Esophagus muscularis mucosa (tissue), 4 donors: ENCODE measurements around the gene CEBPE.

Source experiments
- CTCF ChIP-seq, 3 experiments: fragments of 200-600 bp in 2 of 3; fragments of 450-650 bp in 1 of 3; sonication (generic) in 2 of 3; IDR thresholded peaks; one replicate each; pipeline ENCODE4 v1.5.1; 2017 to 2019; ENCODE audit warnings: antibody characterized with exemption in 3 of 3, mild to moderate bottlenecking in 2 of 3, moderate library complexity in 1 of 3
- EP300 ChIP-seq: sonication (generic); formaldehyde crosslinking; IDR thresholded peaks from one replicate; pipeline ENCODE4 v1.6.1; 2017; ENCODE audit warnings: antibody characterized with exemption
- POLR2A ChIP-seq: fragments of 450-650 bp; IDR thresholded peaks from one replicate; pipeline ENCODE4 v1.6.1; 2017; ENCODE audit warnings: antibody characterized with exemption, moderate library complexity, mild to moderate bottlenecking, low read depth
- POLR2AphosphoS5 ChIP-seq, 2 donors: sonication (generic); formaldehyde crosslinking; IDR thresholded peaks; one replicate each; pipeline ENCODE4 v1.6.1; 2017; ENCODE audit warnings: antibody characterized with exemption in 2 of 2

GRCh38 chr14:23118506-23119362, at the start of gene CEBPE:
- TF ChIP-seq POLR2AphosphoS5 (IDR thresholded peaks at IDR 0.05) (no peak), CTCF (IDR thresholded peaks at IDR 0.05) (no peak), POLR2A (no peak), EP300 (no peak)
